Right lobe of liver (tissue), 4 donors: ENCODE measurements around the gene SAMD11.

Experiments used
- POLR2A ChIP-seq: fragments of 450-650 bp; IDR thresholded peaks from one replicate; pipeline ENCODE4 v1.6.1; 2017; ENCODE audit warnings: antibody characterized with exemption, mild to moderate bottlenecking
- TF ChIP-seq, protein P1 (sequence below), 4 donors: fragments of 200-600 bp in 3 of 4; fragments of 450-650 bp in 1 of 4; IDR thresholded peaks; one replicate each; pipeline versions ENCODE4 v1.5.1 to v1.8.0; 2016 to 2022; ENCODE audit warnings: antibody characterized with exemption in 4 of 4, mild to moderate bottlenecking in 2 of 4
- donor health status: DM: no; HTN: no; CAD: no.
- donor health status: DM: no; HTN: no; CAD: no.
- donor health status: DM: no; HTN: yes; CAD: no.

DNA sequence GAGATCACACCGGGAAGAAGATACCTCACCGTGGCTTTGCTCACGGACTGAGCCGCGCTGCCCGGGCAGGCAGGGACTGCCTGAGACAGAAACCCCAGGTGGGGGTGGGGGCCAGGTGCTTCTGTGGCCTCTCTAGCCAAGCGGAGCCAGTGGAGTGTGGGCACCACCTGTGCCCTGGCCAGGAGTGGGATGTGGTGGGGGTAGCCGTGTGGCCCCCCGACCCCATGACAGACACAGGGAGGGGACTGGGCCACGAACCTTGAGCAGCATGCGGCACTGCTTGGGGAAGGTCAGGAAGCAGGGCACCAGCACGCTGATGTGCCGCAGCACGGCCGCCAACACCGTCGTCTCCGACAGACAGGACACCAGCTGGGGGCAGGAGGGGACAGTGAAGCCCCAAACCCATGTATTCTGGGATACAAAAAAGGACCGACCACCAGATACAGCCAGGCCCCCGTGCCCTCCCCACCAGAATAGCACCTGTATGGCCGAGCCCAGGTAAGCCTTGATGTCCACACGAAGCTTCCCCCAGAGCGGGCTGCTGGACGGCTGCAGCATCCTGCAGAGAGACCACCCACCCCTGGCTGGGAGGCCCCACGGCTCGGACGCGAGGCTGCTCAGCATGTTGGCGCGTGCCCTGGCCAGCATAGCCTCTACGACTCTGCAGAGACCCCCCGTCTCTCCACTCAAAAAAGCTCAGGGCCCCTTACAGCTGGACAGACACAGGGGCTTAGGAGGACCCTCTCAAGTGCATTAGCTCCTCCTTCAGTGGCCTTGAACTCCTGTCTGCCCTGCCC lies 30.0 kb downstream of the SAMD11 start:
- TF ChIP-seq, protein P1, sequence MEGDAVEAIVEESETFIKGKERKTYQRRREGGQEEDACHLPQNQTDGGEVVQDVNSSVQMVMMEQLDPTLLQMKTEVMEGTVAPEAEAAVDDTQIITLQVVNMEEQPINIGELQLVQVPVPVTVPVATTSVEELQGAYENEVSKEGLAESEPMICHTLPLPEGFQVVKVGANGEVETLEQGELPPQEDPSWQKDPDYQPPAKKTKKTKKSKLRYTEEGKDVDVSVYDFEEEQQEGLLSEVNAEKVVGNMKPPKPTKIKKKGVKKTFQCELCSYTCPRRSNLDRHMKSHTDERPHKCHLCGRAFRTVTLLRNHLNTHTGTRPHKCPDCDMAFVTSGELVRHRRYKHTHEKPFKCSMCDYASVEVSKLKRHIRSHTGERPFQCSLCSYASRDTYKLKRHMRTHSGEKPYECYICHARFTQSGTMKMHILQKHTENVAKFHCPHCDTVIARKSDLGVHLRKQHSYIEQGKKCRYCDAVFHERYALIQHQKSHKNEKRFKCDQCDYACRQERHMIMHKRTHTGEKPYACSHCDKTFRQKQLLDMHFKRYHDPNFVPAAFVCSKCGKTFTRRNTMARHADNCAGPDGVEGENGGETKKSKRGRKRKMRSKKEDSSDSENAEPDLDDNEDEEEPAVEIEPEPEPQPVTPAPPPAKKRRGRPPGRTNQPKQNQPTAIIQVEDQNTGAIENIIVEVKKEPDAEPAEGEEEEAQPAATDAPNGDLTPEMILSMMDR (IDR thresholded peaks at IDR 0.05), result no peak
- TF ChIP-seq POLR2A, result no peak
